Jurkat, Clone E6-1 (cell line): Measurements from ENCODE around the gene GOLGA8B.
"Not testable (repeated sequence)": the region's sequence is repeated elsewhere in the genome, so short reads cannot be mapped to it uniquely, and the experiment has no call there.

Experiments used
- DNase-seq: peaks from one replicate; pipeline ENCODE4 v3.0.0-alpha.2; 2011; ENCODE audit warnings: low read depth, low spot score
- H3K4me3 ChIP-seq: 2 replicates; pipeline ENCODE4 v1.5.1; 2011; ENCODE audit warnings: mild to moderate bottlenecking, low read length, control low read depth, moderate library complexity

The GOLGA8B gene

GRCh38 chr15:34600923-34601322, 17.5 kb upstream of the GOLGA8B start:
- no peak for DNase-seq
- H3K4me3 ChIP-seq = no peak overlapping the region

GRCh38 chr15:34598799-34599585, 15.5 kb upstream of the GOLGA8B start:
- no peak overlapping the region for H3K4me3 ChIP-seq
- DNase-seq = no peak

GRCh38 chr15:34597316-34597715, 13.9 kb upstream of the GOLGA8B start:
- no peak overlapping the region for H3K4me3 ChIP-seq
- DNase-seq = no peak

GRCh38 chr15:34594361-34594760, 10.9 kb upstream of the GOLGA8B start:
- no peak overlapping the region for H3K4me3 ChIP-seq
- no peak for DNase-seq

GRCh38 chr15:34591306-34591705, 7.9 kb upstream of the GOLGA8B start:
- no peak for DNase-seq
- no peak overlapping the region for H3K4me3 ChIP-seq

GRCh38 chr15:34588046-34588674, 4.7 kb upstream of the GOLGA8B start:
- peak; percentile 41 for DNase-seq
- peak overlapping the region; percentile 11; the same call in 1 of the 2 replicates for H3K4me3 ChIP-seq

GRCh38 chr15:34585966-34586365, 2.5 kb upstream of the GOLGA8B start:
- H3K4me3 ChIP-seq, DNase-seq: not testable (repeated sequence)

- H3K4me3 ChIP-seq = no peak overlapping the region
- DNase-seq = no peak
Observed at GRCh38 chr15:34584996-34585395, 1.5 kb upstream of the GOLGA8B start.

- DNase-seq = no peak
- peak overlapping the region; percentile 67 for H3K4me3 ChIP-seq
Observed at GRCh38 chr15:34584330-34584668, 848 bp upstream of the GOLGA8B start.

- peak; percentile 14 for DNase-seq
- H3K4me3 ChIP-seq = peak overlapping the region; percentile 67
Observed at GRCh38 chr15:34582461-34583371, 735 bp downstream of the GOLGA8B start.

- H3K4me3 ChIP-seq = peak overlapping the region; percentile 67
- DNase-seq = not testable (repeated sequence)
Observed at GRCh38 chr15:34581687-34582460, 1.6 kb downstream of the GOLGA8B start.

GRCh38 chr15:34581043-34581365, 2.4 kb downstream of the GOLGA8B start:
- H3K4me3 ChIP-seq = no peak overlapping the region
- DNase-seq = no peak

GRCh38 chr15:34580251-34581042, 3.0 kb downstream of the GOLGA8B start:
- not testable (repeated sequence) for H3K4me3 ChIP-seq, DNase-seq

GRCh38 chr15:34578283-34578674, 5.2 kb downstream of the GOLGA8B start:
- no peak overlapping the region for H3K4me3 ChIP-seq
- no peak for DNase-seq

- not testable (repeated sequence) for H3K4me3 ChIP-seq, DNase-seq
Observed at GRCh38 chr15:34577658-34578282, 5.7 kb downstream of the GOLGA8B start.

- not testable (repeated sequence) for DNase-seq, H3K4me3 ChIP-seq
Observed at GRCh38 chr15:34575035-34575434, 8.4 kb downstream of the GOLGA8B start.

- not testable (repeated sequence) for H3K4me3 ChIP-seq, DNase-seq
Observed at GRCh38 chr15:34572921-34573320, 10.5 kb downstream of the GOLGA8B start.
